ENCODE results near the gene TPD52L2.

The TPD52L2 gene

DNA sequence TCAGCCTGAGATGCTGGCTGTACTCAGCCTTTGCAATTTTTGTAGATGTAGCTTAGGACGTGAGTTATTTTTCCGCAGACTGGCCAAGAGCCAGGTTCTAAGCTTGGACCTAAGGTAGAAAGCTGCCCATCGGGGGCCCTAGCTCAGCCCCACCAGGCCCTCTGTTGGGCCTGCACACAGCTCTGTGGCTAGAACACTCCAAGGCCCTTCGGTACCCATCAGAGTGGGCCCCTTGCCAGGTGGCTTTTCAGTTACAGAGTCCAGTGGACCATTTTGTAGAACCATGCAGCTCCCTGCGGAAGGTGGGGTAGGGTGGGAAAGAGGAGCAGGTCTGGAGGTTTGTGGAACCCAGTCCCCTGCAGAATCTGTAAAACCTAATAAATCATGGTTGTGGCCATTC is 68.6 kb downstream of the TPD52L2 start:
- Histone ChIP-seq H3K27me3 (no peaks in the 10 kb centered on the region), H3K4me3 (no peak overlapping the region), H3K9ac (0 out of 22 replicates have a peak overlapping the region, but pooled peaks of 1 of the 11 experiments have one; percentile 18), H3K4me2 (no peak overlapping the region), H4K20me1 (peaks cover 82 to 100% (median 99%) of the 10 kb centered on the region in 11 experiments), H3K27ac (no peak overlapping the region), H3K9me3 (replicated peaks in 1 of 11) (no peaks in the 10 kb centered on the region; a peak in 1 of 22 replicates), H3K4me1 (peaks cover 0 to 56% (median 33%) of the 10 kb centered on the region in 10 experiments; a peak in 15 of 20 replicates), H3K36me3 (peaks cover 88 to 100% (median 98%) of the 10 kb centered on the region in 11 experiments)
- TF ChIP-seq Cebpa-rat (IDR thresholded peaks at IDR 0.05): no peak

DNA sequence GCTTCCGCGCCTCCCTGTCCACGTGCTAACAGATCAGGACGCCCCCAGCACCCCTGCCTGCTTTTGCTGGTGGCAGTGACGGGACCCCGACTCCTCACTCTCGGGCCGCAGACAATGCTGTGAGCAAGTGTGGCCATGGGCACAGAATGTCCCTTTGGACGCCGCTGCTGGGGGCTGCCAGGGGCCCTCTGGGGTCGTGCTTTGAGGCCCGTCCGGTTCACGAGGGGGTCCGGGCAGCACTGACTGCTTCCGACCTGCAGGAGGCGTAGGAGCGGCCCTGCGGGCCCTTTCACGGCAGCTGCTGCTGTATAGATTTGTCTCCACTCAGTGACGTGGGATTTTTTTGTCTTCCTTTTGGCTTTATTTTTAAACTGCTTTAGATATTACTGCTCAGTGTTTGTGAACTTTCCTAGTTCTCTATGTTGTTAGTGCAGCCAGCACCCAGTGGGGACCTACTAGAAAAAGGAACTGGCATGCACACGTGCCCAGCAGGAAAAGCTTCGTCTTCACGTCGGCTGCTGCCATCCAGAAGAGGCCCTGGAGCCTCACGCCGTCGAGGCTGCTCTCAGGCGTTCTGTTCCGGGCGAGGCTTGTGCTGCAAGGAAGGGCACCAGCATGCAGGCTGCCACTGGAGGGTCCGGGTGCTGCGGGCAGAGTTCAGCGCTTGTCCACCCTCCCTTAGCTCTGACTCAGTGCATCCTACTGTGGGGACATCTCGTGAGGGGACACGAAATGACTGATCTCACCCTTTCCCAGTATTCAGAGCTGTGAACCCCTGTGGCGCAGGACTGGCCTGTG is 69.4 kb downstream of the TPD52L2 start:
- H3K36me3 ChIP-seq: peaks cover 86 to 100% (median 97%) of the 10 kb centered on the region in 11 experiments
- H3K4me1 ChIP-seq: peaks cover 0 to 51% (median 36%) of the 10 kb centered on the region in 10 experiments; a peak in 17 of 20 replicates
- no peaks in the 10 kb centered on the region for H3K27me3 ChIP-seq
- H3K9me3 ChIP-seq (replicated peaks in 1 of 11): no peaks in the 10 kb centered on the region; a peak in 1 of 22 replicates
- peaks cover 91 to 100% (median 99%) of the 10 kb centered on the region in 11 experiments for H4K20me1 ChIP-seq
- H3K27ac ChIP-seq: no peak overlapping the region
- H3K9ac ChIP-seq: 0 out of 22 replicates have a peak overlapping the region, but pooled peaks of 2 of the 11 experiments have one; percentile 27 to 47
- H3K4me2 ChIP-seq: 0 out of 22 replicates have a peak overlapping the region, but pooled peaks of 1 of the 11 experiments have one; percentile 3
- H3K4me3 ChIP-seq: no peak overlapping the region
- no peak for TF ChIP-seq Cebpa-rat (IDR thresholded peaks at IDR 0.05)

DNA sequence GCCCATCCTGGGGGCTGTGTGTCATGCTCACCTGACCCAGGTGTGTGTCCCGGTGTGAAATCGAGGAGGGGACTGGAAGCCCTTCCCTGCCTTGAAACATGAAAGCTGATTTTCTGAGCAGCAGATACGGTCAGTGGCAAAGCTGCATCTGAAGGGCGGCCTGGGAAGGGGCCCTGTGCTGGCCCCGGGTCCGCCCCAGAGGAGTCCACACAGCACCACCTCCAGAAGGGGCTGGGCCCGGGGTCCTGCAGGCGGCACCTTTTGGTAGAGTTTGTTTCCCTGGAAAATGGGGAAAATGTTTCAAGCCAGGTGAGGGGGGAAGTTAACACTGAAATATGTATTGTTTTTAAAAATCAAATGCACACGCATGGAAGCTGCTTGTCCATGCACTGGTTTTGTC is 70.4 kb downstream of the TPD52L2 start:
- Histone ChIP-seq H4K20me1 (peaks cover 96 to 100% (median 99%) of the 10 kb centered on the region in 11 experiments), H3K36me3 (peaks cover 85 to 99% (median 97%) of the 10 kb centered on the region in 11 experiments), H3K27me3 (no peaks in the 10 kb centered on the region), H3K4me2 (peak overlapping the region in 5 of 11 experiments; percentile 3 to 50 (median 33); a peak in 5 of 22 replicates), H3K4me3 (no peak overlapping the region), H3K4me1 (peaks cover 7 to 47% (median 33%) of the 10 kb centered on the region in 10 experiments), H3K9ac (peak overlapping the region in 2 of 11 experiments; percentile 27 to 47; a peak in 2 of 22 replicates), H3K27ac (no peak overlapping the region), H3K9me3 (replicated peaks in 1 of 11) (no peaks in the 10 kb centered on the region; a peak in 1 of 22 replicates)
- no peak for TF ChIP-seq Cebpa-rat (IDR thresholded peaks at IDR 0.05)

DNA sequence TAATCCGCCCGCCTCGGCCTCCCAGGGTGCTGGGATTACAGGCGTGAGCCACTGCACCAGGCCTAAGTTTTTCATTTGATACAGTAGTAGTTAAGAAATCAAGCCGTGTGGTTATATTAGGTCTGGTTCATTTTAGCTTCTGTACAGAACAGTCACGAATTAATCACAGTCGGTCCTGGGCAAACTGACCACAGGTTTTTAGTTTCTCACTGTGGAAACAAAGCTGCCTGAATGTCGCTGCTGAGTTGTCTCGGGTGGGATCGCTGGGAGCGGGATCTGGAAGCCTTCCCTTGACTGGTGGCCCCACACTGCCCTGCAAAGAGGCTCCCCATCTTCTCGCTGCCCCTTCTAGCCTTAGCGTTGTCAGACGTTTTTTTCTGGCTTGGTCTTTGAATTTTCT is 72.5 kb downstream of the TPD52L2 start:
- Histone ChIP-seq H3K9ac (no peak overlapping the region), H3K4me1 (peaks cover 23 to 47% (median 38%) of the 10 kb centered on the region in 10 experiments)

DNA sequence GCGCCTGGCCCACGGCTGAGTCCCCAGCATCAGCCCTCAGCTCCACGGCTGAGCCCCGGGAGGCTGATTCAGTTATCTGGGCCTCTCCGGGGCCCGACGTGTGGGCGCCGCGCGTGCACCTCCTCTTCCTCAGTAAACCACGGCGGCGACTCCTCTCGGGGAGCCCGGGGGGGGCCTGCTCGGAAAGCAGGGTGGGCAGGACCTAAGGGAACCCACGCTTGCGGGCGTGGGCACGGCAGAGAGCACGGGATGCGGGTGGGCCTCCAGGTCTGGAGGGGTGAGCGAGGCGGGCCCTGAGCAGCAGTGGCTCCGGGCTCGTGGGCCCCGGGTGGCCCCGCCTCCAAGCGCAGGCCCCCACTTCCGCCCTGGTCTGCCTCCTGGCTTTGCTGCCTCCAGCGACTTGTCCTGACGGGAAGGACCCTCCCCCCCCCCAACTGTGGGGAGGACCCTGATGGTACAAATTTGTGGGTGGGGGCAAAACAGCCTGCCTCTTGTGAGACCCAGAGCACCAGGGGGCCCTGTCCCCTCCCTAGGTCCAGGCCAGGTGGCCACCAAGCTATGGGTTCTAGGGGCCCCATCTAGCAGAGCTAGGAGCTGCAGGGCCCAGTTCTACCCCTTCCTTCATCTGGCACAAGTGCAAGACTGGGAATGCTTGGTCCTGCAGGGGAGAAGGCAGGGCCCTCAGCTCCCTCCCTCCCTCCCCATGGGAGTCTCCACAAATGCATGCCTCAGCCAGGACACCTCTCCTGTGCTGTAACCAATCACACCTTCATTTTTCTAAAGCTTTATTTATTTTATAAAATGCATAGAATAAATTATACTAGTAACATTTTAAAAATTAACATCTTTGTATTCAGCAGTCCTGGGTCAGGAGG is 74.2 kb downstream of the TPD52L2 start:
- Histone ChIP-seq H3K27me3 (no peaks in the 10 kb centered on the region), H3K9me3 (replicated peaks in 1 of 11) (no peaks in the 10 kb centered on the region; a peak in 1 of 22 replicates), H3K4me2 (0 out of 22 replicates have a peak overlapping the region, but pooled peaks of 1 of the 11 experiments have one; percentile 2), H3K4me3 (no peak overlapping the region), H4K20me1 (peaks cover 90 to 95% (median 94%) of the 10 kb centered on the region in 11 experiments), H3K4me1 (peaks cover 37 to 59% (median 50%) of the 10 kb centered on the region in 10 experiments), H3K36me3 (peaks cover 70 to 89% (median 87%) of the 10 kb centered on the region in 11 experiments), H3K27ac (no peak overlapping the region), H3K9ac (no peak overlapping the region)
- no peak for TF ChIP-seq Cebpa-rat (IDR thresholded peaks at IDR 0.05)

More for the DNA sequence above, 72.5 kb downstream of the TPD52L2 start:
- H3K9me3 ChIP-seq (replicated peaks in 1 of 11): no peaks in the 10 kb centered on the region; a peak in 1 of 22 replicates
- H3K27me3 ChIP-seq: no peaks in the 10 kb centered on the region
- H3K27ac ChIP-seq: peak overlapping the region in 1 of 11 experiments; percentile 21; a peak in 1 of 22 replicates
- no peak overlapping the region for H3K4me2 ChIP-seq
- TF ChIP-seq Cebpa-rat (IDR thresholded peaks at IDR 0.05): no peak
- H4K20me1 ChIP-seq: peaks cover 90 to 96% (median 94%) of the 10 kb centered on the region in 11 experiments
- H3K36me3 ChIP-seq: peaks cover 71 to 89% (median 87%) of the 10 kb centered on the region in 11 experiments
- H3K4me3 ChIP-seq: no peak overlapping the region

DNA sequence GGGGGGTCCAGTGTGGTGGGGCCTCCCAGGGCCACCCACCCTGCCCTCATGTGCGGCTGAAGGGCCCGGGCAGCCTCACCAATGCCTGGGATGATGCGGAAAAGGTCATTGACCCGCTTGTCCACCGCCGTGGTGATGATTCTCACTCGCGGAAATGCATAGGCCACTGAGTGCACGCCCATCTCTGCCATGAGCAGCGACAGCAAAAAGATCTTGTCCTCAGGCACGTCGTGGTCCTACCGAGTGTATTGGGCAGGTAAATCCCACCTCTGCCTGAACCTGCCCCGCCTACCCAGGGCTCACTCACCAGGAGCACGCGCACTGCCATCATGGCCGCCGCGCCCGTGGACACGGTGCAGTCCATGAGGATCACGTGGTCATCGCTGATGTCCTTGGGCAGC is 75.0 kb downstream of the TPD52L2 start:
- peaks cover 37 to 53% (median 47%) of the 10 kb centered on the region in 10 experiments for H3K4me1 ChIP-seq
- H3K27ac ChIP-seq: no peak overlapping the region; a peak in 1 of 22 replicates
- peaks cover 90 to 95% (median 94%) of the 10 kb centered on the region in 11 experiments for H4K20me1 ChIP-seq
- H3K9ac ChIP-seq: no peak overlapping the region
- peak overlapping the region in 6 of 11 experiments; percentile 69 to 90 (median 85); a peak in 6 of 22 replicates for H3K4me2 ChIP-seq
- TF ChIP-seq Cebpa-rat (IDR thresholded peaks at IDR 0.05): no peak
- H3K9me3 ChIP-seq (replicated peaks in 1 of 11): no peaks in the 10 kb centered on the region; a peak in 1 of 22 replicates
- no peak overlapping the region for H3K4me3 ChIP-seq
- H3K27me3 ChIP-seq: no peaks in the 10 kb centered on the region
- peaks cover 70 to 89% (median 87%) of the 10 kb centered on the region in 11 experiments for H3K36me3 ChIP-seq

DNA sequence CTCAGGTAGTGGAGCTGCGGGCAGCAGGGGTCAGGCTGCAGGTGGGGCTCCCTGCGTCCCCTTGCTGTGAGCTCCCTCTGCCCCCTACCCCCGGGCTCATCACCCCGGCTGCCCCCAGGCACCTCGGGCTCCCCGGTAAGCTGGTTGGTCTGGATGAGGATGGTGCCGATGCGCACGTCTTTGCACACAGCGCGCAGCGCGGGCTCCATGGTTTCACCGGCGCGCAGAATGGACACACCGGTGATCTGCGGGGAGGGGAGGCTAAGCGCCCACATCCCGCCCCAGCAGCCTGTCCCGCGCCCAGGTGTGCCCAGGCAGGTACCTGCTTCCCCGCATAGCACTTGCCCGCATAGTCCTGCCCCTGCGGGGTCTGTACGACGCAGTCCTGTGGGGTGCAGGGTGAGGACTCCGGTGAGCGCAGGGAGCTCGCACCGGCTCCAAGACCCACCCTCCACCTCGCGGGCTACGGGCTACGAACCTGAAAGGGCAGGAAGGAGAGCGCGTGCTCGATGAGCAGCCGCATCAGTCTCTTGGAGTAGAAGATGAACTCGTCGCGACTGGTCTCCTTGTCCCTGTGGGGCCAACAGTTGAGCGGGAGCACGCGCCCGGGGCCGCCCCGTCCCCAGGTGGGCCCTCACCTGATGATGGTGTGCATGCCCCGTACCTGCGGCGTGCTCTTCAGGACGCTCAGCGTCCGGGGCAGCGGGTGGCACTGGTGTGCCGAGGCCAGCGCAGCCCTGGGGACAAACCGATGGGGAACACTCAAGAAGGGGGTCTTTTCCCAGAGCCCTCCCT is 75.6 kb downstream of the TPD52L2 start:
- Histone ChIP-seq H3K9me3 (replicated peaks in 1 of 11) (no peaks in the 10 kb centered on the region; a peak in 1 of 22 replicates), H3K4me1 (peaks cover 36 to 48% (median 41%) of the 10 kb centered on the region in 10 experiments), H3K4me3 (peak overlapping the region in 6 of 10 experiments; percentile 21 to 54 (median 31); a peak in 4 of 20 replicates), H3K4me2 (peak overlapping the region; percentile 69 to 90 (median 82)), H3K27me3 (no peaks in the 10 kb centered on the region), H3K27ac (peak overlapping the region in 10 of 11 experiments; percentile 62 to 78 (median 72); a peak in 20 of 22 replicates), H3K36me3 (peaks cover 70 to 89% (median 87%) of the 10 kb centered on the region in 11 experiments), H4K20me1 (peaks cover 90 to 95% (median 94%) of the 10 kb centered on the region in 11 experiments), H3K9ac (peak overlapping the region in 10 of 11 experiments; percentile 26 to 64 (median 48); a peak in 16 of 22 replicates)
- TF ChIP-seq Cebpa-rat (IDR thresholded peaks at IDR 0.05): no peak
